OCI-LY3 (cell line): ENCODE measurements around the gene KIAA1328.

Experiments
- CTCF ChIP-seq: fragments of 200-600, 300-600 bp; sonication (generic); IDR thresholded peaks from 2 replicates; pipeline ENCODE4 v1.5.1; 2014; ENCODE audit warnings: antibody characterized with exemption, low read length, low read depth
- EZH2phosphoT487 ChIP-seq: fragments of 200-600 bp; shearing (Covaris generic); IDR thresholded peaks from 2 replicates; pipeline ENCODE4 v1.6.1; 2018; ENCODE audit warnings: antibody characterized with exemption, mixed run types, low read depth

- TF ChIP-seq CTCF (no peak), EZH2phosphoT487 (no peak)
Observed at GRCh38 chr18:36933552-36933951, 104.6 kb downstream of the KIAA1328 start.
